GM19035 (cell line): ENCODE results near the gene RRAS2.
"Not testable (repeated sequence)": the region's sequence is repeated elsewhere in the genome, so short reads cannot be mapped to it uniquely, and the experiment has no call there.

ENCODE experiments used
- ATAC-seq: cut with Tn5 transposase; IDR thresholded peaks from one replicate; pipeline ENCODE4 v1.9.1; 2021; ENCODE audit not compliant: unreplicated experiment

RRAS2 gene

GRCh38 chr11:14308897-14309387 is 50.0 kb downstream of the RRAS2 start:
- peak; percentile 46 for ATAC-seq

- peak; percentile 50 for ATAC-seq
Measured at GRCh38 chr11:14308114-14308896, 50.7 kb downstream of the RRAS2 start.

GRCh38 chr11:14306481-14306880 is 52.5 kb downstream of the RRAS2 start:
- no peak for ATAC-seq

- no peak for ATAC-seq
Measured at GRCh38 chr11:14305649-14306048, 53.3 kb downstream of the RRAS2 start.

- no peak for ATAC-seq
Measured at GRCh38 chr11:14304601-14305000, 54.4 kb downstream of the RRAS2 start.

- peak; percentile 76 for ATAC-seq
Measured at GRCh38 chr11:14300661-14301304, 58.2 kb downstream of the RRAS2 start.

GRCh38 chr11:14299921-14300320 is 59.1 kb downstream of the RRAS2 start:
- ATAC-seq = no peak

GRCh38 chr11:14290422-14290821 is 68.6 kb downstream of the RRAS2 start:
- ATAC-seq = no peak

GRCh38 chr11:14288189-14288935 is 70.6 kb downstream of the RRAS2 start:
- no peak for ATAC-seq

GRCh38 chr11:14278869-14279268 is 80.1 kb downstream of the RRAS2 start:
- ATAC-seq = not testable (repeated sequence)

- no peak for ATAC-seq
Measured at GRCh38 chr11:14275076-14275475, 83.9 kb downstream of the RRAS2 start.

- ATAC-seq = no peak
Measured at GRCh38 chr11:14273895-14274294, 85.1 kb downstream of the RRAS2 start.

- ATAC-seq = peak; percentile 49
Measured at GRCh38 chr11:14270690-14271542, 88.1 kb downstream of the RRAS2 start.

GRCh38 chr11:14269692-14270573 is 89.0 kb downstream of the RRAS2 start:
- peak; percentile 48 for ATAC-seq

GRCh38 chr11:14267861-14268635 is 90.9 kb downstream of the RRAS2 start:
- ATAC-seq = no peak

GRCh38 chr11:14266622-14267021 is 92.4 kb downstream of the RRAS2 start:
- ATAC-seq = no peak

GRCh38 chr11:14264966-14265365 is 94.0 kb downstream of the RRAS2 start:
- no peak for ATAC-seq

- no peak for ATAC-seq
Measured at GRCh38 chr11:14262271-14262846, 96.6 kb downstream of the RRAS2 start.

- ATAC-seq = no peak
Measured at GRCh38 chr11:14261066-14261465, 97.9 kb downstream of the RRAS2 start.
